ENCODE data around the gene FOXC1.

Gene FOXC1

DNA sequence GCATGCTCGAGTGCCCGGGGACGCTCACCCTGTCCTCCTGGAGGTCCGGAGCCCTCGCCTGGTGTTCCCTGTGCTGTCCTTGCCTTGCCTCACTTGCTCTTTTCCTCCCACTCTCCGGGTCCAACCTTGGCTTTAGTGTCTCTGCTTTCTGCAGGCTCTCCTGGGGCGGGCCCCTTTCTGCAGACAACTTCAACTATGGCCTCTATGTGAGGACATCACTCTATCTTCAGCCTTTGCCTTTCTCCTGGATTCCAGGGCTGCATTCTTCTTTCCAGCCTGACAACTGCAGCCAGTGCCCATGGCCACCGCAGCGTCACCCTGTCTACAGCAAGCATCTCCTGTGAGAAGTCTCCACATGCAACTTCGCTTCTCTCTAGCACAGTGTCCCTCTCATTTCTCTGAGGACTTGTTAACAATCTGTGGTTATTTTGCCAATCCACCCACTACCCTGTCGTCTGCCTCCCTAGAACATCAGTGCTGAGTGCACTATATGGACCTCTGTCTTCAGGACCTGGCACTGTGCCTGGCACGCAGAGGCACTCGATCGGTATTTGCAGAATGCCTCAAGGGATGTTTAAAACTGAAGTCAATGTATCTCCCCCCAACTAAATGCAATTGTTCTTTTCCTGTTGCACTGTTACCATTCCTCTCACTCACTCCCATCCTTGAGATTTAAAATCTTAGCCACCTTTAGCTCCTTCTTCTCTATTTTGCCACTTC, 35.9 kb downstream of the FOXC1 start:
- no peak for DNase-seq

DNA sequence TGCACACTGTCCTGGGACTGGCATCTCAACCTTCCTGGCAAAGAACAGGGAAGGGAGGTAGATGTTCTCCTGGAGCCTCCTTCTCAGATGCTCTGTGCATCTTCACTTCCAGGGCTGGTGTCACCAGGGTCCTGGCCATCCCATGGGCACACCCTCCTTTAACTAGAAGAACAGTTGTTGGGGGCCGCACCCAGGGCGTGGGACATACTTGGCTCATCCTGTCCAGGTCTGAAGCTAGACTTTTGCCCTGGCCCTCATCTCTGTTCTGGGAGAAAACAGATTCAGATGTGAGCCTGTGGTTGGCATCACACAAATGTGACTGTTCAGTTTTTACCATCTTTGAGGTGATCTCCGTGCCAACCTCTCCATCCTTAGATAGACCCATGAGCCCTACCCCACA, 41.6 kb downstream of the FOXC1 start:
- no peak for DNase-seq

DNA sequence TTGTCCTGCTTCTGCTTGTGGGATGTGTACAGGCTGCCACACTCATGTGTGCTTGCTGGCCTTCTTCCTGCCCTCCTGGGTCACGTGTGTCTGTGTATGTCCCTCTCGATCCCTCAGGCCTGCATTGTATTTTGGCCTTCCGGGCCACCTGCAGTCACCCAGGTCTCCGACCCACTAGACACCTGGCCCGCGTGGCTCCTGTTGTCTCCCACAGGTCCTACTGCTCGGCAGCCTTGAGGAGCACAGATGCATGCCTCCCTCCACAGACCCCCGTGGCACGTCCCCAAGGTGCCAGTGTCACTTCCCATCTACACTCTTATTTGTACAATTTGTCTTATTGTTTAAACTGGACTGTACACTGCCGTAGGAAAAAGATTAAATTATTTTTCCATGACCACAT, 43.1 kb downstream of the FOXC1 start:
- DNase-seq: no peak

DNA sequence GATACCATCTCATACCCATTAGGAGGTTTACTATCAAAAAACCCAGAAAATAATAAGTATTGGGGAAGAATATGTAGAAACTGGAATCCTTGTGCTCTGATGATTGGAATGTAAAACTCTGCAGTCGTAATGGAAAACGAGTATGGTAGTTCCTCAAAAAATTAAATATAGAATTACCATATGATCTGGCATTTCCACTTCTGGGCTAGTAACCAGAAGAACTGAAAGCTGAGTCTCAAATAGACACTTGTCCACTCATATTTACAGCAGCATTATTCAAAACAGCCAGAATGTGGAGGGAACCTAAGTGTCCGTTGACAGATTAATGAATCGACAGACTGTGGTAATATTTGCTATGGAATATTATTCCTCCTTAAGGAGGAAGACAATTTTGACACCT, 44.3 kb downstream of the FOXC1 start:
- DNase-seq: no peak

DNA sequence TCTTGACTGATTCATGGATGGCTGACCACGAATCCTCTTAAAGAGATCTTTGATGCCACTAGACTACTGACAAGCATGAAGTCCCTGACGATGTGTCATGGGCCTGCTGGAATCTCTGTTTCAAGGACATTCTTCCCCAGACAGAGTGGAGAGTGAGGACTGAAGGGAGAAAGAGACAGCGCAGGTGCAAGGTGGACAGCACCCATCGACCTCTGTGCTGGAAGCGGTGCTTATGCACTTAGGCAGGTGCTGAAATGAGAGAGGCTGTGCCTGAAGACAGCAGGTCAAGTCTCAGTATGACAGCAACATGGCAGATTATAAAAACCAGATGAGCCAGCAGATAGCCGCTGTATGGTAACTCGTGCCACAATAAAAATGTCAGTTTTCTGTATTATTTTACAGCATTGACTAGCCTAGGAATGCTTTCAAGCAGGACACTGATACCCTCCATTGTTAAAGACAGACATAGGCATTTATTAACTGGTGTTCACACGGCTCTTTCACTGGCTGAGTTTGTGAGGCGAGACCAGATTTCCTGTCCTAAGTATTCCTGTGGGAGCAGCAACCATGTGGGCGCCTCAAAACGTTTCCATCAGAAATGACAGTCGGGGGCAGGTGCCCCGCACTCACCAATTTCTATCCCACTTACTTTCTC, 47.5 kb downstream of the FOXC1 start:
- DNase-seq: no peak

DNA sequence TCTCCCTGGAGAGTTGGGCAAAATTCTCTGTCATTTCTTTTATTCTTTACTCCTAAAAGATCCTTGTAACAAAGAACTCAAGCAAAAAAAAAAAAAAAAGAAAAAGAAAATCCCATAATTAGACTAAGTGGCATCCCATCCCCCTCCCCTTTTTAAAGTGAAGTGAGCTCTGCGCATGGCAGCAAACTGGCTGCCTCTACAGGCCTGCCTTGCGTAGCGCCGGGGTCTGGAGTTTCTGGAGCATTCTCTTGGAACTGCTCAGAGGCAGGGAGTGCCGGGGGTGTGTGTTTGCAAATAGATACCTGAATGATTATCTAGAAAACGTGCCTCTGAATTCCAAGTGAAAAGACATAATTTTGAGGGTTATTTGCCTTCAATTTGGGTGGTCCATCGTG, 48.1 kb downstream of the FOXC1 start:
- DNase-seq: no peak

DNA sequence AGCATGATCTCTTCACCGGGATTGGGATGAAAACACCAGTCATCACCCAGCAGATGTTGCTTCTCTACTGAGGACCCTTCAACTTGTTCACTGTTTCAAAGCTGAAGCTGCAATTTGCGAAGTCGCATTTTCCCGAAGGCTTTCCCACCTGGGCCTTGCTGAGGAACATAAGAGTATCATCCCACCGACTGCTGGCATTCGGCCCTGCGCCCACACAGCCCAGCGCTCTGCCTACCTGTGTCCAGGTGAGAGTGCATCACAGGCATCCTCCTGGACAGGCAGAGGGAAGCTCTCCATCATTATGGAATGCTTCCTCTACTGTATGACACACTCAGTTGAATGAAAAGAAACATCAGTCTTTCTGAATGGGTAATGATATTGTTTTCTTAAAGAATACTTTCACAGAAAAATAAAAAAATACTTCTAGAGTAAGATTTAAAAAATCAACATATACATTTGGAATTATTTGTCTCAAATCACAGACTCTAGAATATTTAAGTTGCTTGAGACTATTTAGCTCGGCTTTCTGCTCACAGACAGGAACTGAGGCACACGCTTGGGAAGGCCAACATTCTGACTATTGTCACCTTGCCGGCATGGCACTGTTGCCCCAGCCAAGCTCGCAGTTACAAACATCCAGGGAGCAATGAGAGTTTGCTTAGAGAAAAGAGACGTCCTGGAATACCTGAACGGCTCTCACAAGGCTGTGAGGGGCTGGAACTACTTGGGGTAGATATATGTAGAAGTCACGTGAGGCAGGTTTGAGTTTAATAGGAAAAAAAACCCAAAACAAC, 48.7 kb downstream of the FOXC1 start:
- no peak for DNase-seq

DNA sequence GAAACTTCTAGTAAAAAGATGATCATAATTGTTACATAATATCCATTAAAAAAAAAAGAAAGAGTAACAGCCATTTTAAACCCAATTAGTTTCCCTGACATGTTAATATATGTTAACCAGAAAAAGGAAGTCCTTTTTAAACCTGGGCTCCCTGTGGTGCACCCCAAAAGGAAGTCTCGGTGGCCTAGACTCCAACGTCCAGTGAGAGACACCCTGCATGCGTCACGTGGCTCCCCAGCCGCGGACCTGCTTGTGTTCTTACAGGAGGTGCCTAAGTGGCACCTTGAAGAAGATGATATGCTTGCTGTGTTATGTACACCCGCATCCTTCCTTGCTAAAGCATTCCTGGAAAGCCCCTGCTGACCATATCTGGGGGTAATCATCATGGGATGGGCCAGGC, 50.1 kb downstream of the FOXC1 start:
- DNase-seq: no peak

DNA sequence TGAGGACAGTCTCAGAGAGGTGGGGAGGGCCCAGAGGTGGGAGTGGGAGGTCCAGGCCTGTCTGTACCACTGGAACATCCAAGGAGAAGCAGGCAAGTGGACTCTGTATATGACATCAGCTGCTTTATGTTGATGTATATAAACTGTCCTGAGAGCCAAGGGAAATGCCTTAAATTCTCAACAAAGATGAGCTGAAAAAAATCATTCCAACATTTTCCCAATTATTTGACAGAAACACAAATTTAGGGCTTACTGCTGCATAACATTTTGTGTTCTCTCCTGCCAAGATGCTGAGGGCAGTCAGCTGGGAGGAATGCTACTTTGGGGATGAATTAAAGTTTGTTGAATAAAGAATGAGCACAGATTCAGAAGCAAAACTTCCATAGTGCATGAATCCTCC, 52.8 kb downstream of the FOXC1 start:
- no peak for DNase-seq
